DMS114 treated with DMSO at 0.1 percent for 48 hours (cell line): ENCODE results near the gene CPNE4.
"Not testable (repeated sequence)": the region's sequence is repeated elsewhere in the genome, so short reads cannot be mapped to it uniquely, and the experiment has no call there.

Source experiments
- DNase-seq: peaks from one replicate; lab custom pipeline; 2025; ENCODE audit not compliant: unreplicated experiment; lab: John Stamatoyannopoulos, UW

Gene CPNE4

DNA sequence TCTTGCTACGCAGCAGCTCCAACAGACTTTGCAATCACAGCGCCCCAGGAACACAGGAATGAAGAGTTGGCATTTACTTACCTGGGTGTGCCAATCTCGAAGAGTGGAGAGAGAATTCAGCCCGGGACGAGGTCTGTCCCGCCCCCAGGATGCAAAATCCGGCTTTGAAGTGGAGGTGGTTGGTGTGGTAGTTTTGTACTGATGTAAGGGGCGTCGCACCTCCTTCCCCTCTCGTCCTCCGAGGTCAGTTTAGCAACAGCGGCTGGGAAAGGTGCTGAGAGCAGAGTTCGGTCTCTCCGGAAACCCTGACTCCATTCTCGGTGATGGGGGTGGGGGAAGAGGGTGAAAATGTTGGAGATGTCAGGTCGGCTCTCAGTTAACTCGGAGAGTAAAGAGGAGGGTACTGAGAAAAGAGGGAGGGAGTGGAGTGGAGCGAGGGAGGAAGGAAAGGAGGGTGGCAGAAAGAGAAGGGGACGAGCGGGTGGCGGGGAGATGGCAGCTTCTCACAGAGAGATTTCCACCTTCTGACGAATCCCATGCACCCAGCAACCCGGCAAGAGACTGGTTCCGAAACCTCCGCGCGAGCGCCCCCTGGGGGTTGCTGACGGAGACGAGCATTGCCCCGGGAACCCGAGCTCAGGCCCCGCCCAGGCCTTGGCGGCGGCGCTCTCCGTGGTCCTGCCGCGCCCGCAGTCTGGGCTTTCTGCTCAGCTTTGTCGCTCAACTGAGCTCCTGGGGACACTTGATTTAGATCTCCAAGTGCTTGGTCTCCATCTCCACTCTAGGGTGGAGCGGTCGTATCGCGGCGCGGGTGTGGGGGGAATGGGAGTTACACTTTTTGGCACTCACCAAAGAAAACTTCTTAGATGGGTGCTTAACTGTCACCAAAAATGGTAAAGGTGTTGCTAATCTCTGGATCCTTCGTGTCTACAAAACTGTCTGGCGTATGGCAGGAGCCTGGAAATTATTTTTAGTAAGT is at the start of gene CPNE4:
Gene CPNE4, minus strand, starts transcription at position 529 of the 979 bp plus-strand sequence.
- DNase-seq: no peak

DNA sequence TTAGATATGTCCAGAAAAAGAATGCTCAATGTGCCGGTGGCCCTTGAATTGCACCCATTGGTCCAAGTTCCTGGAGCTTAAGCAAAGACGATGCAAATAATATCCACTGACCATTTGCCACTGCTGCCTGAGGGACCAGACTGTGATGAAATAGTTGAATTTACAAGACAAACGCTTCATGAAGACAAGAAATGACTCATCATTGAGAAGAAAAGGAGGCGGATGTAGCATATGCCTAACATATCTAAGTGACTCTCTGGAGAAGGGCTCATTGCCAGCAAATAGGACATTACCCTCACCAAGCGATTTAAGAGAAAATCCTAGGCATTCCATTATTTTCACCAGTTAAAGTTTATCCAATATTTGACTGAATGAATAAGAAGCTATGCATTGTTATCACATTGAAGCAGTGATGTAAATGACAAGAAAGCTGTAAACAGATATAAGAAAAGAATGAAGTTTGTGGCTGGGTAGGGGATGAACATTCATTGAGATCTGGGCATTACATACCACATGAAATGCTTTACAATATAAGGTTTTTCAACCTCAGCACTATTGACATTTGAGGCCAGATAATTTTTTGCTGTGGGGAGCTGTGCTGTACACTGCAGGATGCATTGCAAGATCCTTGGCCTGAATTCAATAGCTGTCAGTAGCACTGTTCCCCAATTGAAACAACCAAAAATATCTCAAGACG is 48.9 kb upstream of the CPNE4 start:
- DNase-seq: no peak

DNA sequence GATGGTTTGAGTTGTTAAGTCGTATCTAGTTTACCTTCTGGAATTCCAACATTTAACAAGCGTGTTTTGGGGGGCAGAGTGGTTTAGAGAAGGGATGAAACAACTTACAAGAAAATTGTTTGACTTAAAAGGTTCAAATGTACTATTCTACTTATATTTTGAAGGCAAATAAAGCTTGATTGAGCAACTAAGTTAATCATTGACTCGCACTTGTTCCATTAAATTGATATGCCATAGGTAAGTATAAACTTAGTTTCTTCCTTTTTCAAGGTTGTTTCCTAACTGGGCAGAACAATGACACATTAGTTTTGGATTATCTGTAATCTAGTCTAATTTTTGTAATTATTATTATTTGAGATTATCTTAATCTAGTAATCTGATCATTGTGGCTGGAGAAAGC is 48.3 kb upstream of the CPNE4 start:
- DNase-seq: no peak

DNA sequence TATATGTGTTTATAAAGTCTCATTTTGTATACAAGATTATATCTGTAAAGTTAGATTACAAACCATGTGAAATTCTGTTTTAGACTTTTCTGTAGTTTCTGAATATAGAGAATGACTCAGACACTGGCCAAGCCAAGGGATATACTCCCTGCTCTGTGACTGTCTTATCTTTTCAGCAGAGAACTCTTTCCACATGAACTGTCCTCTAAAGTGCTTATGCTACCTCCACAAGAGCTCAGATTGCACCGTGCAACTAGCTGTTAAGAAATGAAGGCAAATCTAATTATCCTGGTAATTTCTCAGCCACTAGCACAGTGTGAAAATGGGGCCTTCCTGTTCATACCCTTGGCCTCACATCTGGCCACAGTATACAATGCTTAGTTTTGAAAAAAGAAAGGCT is 44.3 kb upstream of the CPNE4 start:
- DNase-seq: no peak

DNA sequence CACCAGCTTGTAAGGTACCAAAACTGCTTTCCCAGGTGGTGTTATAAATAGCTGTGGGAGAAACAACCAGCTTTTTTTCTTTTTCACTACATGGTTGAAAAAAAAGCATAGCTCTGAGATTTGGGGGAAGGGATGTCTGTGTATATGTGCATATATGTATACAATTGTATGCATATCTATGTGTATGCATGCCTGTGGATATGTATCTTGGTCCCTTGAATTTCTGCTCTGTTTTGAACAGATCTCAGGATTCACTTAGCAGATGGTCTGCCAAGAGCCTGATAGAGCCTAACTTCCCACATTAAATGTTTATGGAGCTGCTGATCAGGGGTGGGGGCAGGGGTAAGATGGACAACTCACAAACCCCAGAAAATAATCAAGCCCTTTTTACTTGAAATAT is 39.0 kb upstream of the CPNE4 start:
- DNase-seq: no peak

DNA sequence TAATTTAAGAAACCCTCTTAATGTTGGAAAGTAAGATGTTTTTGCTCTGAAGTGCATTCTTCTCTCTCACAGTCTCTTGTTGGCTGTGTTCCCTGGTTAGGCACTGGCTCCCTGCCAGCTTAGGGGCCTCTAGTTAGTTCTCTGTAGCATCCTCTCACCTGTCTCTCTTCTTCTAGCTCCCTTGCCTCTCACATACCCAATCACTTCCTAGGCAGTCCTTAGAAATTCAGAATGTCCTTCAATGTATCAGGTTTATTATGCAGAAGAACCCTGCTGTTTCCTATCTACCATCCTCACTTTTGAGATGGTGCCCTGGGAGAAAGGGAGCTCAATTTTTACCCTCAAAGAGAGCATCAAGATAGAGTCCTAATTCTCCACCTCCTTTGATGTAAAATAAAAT is 36.2 kb upstream of the CPNE4 start:
- no peak for DNase-seq

DNA sequence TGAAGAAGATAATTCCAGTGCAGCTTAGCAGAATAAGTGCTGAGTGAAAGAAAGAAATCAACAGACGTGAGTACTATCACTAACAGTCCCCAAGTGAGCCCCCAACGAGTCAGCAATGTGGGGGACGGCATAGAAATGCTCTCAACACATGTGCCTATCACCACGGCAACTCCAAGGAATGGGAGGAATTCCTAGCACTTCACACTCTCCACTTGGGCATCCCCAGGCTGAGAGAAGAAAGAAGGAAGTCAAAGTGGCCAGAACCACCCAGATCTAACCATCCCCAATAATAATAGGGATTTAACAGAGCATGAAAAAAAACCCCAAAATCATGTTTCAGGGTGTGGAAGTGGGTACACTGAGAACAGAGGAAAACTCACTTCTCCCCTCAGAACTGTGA is 29.3 kb upstream of the CPNE4 start:
- DNase-seq: no peak

DNA sequence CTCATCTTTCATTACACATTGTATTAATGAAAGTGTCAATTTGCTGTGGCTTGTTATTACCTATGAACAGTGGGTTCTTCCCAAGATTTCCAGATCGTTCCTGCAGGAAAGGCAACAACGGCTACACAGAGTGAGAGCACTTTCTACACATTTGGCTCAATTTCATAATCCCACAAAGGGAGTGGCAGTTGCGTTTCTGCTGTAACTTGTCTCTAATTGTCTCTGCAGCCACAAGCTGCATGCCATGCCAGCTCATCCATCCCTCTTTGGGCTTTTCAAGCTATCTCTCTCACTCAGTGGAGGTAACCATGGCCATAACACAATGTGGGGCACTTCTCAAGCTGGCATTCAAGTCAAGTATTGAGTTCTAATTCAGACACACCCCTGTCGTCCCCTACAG is 27.7 kb upstream of the CPNE4 start:
- DNase-seq: no peak

DNA sequence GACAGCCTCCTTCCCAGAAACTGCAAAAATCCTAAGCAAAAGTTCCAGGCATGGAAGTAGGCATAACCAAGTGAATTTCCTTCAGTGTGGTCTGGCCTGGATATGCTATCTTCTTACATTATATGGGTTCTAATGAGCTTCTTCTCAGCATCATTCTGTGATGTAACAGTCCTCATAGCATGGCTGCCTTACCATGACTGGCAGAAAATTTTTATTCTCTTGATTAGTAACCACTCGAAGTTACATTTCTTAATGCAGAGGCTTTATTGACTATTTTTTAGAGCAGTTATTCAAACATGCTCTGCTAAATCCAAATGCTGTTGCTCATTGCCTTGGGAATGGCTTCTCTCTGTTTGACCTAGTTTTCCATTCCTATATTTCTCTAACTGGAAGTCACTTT is 21.1 kb upstream of the CPNE4 start:
- no peak for DNase-seq

DNA sequence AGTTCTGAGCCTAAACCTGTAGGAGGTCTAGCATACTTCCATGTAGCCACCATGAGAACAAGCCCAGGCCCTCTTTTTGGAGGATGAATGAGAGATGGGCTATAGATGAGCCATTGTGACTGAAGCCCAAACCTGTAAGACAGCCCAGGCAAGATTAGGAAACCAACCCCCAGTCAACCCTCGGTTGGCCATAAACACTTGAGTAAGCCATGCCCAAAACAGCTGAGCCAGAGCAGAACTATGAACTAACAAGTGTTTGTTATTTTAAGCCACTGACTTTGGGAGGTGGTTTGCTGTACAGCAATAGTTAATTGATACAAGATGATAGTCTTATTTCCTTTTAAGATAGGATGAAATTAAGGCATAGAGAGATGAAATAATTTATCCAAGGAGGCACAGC is 12.4 kb upstream of the CPNE4 start:
- DNase-seq: no peak

DNA sequence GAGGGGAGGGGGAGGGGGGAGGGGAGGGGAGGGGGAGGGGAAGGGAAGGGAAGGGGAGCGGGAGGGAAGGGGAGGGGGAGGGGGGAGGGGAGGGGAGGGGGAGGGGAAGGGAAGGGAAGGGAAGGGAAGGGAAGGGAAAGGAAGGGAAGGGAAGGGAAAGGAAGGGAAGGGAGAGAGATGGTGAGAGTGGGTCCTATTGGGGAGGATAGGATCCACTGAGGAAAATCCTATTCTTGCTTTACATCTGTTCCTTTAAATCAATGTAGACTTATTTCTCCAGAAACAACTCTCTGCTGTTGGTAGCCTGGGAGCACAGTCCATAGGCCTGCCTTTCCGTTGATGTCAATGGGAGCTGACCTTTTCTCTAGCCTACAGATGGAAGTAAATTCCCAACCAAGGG is 10.1 kb upstream of the CPNE4 start:
- DNase-seq: not testable (repeated sequence)

DNA sequence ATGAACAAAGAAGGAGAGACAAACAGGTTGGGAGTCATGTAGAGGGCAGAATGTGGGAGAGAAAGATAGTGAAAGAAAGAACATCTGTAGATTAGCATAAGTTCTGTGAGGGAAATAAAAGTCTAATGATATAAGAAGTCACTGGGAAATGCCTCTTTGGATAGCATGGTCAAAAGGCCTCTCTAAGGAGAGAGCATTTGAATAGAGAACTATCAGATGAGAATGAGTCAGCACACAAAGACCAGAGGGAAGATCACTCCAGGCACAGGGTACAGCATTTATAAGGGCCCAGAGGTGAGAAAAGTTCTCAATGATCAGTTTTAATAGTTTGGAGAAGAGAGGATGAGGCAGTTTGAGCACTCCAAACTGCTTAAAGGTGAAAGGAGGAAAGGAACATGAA is 7.9 kb upstream of the CPNE4 start:
- DNase-seq: no peak

DNA sequence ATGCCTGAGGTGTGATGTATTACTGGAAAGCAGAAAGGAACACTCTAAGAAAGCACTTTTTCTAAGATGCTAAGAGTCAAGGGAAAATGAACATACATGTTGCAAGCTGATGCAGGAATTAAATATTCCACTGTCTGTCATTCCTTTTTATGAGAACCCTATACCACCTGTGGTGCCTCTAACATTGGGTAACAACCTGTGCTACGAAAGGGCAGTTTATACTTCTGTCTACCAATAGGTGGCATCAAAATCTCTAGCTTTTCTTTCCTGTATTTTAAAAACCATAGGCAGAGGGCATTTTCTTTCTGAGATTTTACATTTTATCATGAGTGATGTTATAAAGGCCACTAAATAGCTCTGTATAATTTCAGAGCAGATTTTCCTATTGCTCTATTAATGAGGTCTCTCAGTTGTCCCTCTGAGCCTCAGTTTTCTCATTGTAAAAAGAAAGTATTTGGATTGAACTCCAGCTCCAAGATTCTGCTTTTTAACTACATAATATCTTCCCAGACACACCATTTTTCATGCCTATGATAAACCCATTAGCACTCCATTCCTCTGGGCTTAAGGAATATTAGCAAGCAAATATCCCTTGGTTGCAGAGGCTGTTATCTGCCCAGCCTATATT is 3.5 kb upstream of the CPNE4 start:
- peak; percentile 40 for DNase-seq

DNA sequence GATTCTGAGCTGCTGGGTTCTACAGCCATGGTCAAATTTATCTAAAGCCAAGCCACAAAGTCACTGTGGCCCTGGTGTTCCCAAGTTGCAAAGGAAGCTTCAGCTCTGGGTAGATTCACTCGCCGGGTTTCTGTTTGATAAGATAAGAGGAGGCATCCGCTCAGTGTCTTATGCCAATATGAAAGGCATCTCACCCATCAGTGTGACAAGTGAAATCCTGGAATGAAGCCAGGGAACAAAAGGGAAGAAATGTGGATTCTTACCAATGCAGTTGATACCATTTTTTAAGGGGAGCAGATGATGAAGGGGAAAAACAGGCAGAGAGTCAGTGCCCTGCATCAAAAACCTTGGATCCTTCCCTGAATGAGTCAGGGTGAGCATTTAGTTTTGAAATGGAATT is 2.8 kb upstream of the CPNE4 start:
- DNase-seq: no peak

DNA sequence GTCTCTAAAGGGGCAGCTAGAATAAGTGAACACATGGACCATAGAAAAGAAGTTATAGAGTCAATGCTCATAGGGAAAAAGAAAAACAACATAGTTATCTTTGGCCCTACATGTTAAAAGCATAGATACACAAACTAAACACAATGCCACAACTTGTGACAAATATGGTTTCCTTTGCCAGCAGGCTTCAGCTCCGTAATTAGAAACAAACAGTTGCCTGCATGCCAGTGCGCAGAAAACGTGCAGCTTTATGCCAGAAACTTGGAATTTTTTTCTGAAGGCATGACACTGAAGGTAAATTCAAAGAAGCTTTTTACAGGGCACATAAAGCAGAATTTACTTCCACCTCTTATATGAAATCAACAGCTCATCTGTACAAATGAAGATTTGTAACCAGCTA is 2.2 kb upstream of the CPNE4 start:
- DNase-seq: no peak

DNA sequence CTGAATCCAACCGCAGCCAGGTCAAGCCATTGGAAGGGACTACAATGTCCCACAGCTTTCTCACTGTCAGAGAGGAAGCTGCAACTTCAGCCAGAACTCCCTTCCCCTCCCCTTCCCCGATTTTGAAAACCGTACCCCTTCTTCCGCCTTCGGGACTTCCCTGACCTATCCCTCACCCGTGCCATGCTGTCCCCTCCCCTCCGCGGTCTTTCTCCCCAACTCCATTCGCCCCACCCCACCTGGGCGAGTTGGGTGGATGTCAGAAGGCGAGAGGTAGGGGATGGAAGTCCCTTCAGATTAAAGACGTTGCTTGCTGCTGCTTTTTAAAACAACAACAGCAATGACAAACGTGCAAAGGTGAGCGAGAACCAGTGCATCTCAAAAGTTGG is 723 bp downstream of the CPNE4 start:
- no peak for DNase-seq

DNA sequence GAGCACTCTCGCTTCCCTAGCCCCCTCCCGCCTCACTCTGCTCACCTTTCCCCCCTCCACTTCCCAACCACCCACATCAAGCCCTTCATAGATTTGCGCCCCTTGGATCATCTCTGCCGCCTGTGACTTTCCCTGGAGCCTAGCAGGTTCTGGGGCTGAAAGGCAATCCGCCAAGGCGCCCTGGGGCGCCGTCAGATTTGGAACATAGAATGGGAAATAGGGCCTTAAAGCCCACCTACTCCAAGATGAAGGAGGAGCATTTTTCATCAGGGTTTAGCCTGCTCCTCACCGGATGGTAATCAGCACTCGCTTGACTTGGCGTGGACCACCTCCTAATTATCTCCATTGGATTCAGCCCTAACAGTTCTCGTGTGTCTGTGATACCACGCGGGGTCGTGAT is 1.3 kb downstream of the CPNE4 start:
- DNase-seq: no peak

DNA sequence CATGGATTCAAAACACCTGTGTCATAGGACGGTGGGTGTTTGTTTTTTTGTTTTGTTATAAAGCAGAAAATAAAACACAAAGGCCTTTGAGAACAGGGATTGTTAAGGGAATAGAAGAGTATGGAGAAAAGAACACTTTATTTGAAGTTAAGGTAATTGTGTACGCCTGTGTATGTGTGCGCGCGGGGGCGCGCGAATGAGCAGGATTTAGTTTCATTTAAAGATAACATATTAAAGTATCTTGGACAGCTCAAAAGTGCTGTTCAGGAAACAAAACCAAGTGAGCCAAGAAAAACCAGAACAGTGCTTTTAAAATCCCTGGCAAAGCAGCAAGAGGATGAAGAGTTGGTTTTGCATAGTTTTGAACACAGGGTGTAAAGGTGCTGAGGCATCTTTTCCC is 1.9 kb downstream of the CPNE4 start:
- no peak for DNase-seq

DNA sequence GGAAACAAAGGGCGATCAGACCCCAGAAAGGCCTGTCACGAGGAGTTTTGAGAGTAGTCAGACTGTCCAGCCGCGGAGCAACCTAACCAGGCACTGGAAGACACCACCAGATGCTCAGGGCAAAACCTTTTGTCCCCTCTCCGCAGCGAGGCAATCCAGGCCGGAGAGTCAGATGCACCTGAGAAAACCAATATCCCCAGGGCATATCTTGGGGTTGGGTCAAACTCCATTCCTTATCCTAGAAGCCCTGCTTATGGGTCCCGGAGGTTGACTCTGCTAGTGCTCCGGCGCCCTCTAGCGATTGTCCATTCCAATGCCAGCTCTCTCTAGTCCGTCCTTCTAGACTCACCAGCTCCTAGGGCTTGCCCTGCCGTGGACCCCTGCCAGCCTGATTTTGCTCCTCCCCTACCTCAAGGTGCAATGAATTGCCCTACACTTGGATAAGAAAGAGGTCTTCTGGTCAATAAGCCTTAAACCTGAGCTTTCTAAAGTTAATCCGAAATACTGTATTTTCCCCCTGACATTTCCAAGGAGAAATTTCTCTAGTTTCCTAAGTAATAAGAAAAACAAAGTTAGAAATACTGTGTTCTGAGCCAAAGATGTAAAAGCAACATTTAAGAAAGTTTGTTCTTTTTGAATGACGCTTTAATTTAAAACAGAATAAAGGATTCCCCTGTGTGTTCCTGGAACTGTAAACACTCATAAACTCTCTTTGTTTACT is 5.5 kb downstream of the CPNE4 start:
- peak; percentile 78 for DNase-seq

DNA sequence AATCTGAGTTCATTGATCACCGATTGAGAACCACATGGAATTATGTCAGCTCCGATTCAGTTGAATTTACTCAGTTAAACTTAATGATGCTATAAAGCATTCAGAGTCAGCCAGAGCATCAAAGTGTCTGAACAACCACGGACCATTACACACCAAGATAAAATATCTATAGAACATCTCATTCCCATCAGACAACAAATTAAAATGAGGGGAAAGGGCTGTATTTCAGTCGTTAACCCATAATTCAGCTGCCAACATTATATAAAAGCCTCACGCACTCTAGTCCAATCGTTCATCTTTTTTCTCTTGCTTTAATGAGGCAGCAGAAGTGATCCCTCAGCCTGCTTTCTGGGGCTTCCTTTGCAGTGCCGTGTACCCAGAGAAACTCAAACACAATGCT is 11.9 kb downstream of the CPNE4 start:
- DNase-seq: no peak

DNA sequence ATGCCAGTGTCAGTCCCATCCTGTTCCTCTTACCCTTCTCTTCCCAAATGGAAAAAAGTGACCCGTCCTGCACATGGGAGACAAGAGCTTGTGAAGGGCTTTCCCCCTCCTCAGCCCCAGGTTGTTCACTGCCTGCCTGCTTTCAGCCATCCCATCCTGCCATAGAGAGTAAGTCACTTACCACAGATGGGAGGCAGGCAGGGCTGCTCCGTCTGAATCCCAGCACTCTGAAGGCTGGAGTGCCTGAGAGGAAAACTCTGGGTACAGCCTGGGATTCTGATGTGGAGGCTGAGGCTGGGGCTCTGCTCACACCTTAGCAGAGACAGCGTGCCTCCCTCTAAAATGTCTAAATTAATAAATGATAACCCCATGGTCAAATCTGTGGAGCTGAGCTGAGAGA is 14.8 kb downstream of the CPNE4 start:
- no peak for DNase-seq
